ENCODE measurements around the gene NAV3.

Gene NAV3

DNA sequence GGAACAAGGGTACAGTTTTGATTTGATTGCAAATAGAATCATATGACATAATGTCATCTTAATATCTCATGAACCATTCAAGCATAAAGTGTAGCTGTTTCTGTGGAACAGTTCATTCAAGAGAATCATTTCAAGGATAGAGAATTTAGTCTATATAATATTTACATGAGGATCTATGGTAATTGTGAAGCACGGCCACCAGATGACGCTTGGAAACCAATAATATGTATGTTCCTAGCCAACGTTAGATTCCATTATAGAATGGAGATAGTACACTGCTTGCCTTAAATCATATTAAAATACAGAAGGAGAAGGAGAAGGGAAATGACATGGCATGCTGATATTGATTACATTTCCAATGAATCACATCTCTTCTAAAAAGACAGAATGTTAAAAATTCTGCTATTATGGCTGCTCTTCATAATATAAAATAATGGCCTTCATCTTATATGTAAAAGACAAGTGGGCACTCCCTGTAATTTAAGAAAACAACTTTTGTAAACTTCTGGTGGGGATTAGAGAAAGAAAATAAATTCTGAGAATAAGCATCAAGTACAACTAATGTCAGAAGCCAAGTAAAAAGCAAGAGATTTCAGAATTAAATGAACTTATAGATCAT, 351.0 kb downstream of the NAV3 start:
- peaks cover 11% of the 10 kb centered on the region; the same call in 1 of the 2 replicates for H3K4me1 ChIP-seq (ENCODE audit: low read length)
- DNase-seq: peak; percentile 12
- no peak overlapping the region for H3K27ac ChIP-seq (ENCODE audit: low read length)
- H3K27me3 ChIP-seq (replicated peaks; ENCODE audit: insufficient read depth, low read length): no peaks in the 10 kb centered on the region
- no peak for TF ChIP-seq EZH2phosphoT487 (IDR thresholded peaks at IDR 0.05; ENCODE audit: low read length)
- TF ChIP-seq, protein P1, sequence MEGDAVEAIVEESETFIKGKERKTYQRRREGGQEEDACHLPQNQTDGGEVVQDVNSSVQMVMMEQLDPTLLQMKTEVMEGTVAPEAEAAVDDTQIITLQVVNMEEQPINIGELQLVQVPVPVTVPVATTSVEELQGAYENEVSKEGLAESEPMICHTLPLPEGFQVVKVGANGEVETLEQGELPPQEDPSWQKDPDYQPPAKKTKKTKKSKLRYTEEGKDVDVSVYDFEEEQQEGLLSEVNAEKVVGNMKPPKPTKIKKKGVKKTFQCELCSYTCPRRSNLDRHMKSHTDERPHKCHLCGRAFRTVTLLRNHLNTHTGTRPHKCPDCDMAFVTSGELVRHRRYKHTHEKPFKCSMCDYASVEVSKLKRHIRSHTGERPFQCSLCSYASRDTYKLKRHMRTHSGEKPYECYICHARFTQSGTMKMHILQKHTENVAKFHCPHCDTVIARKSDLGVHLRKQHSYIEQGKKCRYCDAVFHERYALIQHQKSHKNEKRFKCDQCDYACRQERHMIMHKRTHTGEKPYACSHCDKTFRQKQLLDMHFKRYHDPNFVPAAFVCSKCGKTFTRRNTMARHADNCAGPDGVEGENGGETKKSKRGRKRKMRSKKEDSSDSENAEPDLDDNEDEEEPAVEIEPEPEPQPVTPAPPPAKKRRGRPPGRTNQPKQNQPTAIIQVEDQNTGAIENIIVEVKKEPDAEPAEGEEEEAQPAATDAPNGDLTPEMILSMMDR (IDR thresholded peaks at IDR 0.05; ENCODE audit: low read length): peak; percentile 53
- no peak for TF ChIP-seq EZH2 (optimal IDR thresholded peaks at IDR 0.05; ENCODE audit: low read depth, low read length)
- 0 out of 2 replicates have a peak, but pooled peaks cover 5% of the 10 kb centered on the region for H3F3A ChIP-seq (ENCODE audit: insufficient read depth, low read length)
- no peaks in the 10 kb centered on the region for H3K79me2 ChIP-seq (ENCODE audit: low read length)
- H3K4me3 ChIP-seq (ENCODE audit: low read length): no peak overlapping the region
- no peak overlapping the region for H3K9ac ChIP-seq (ENCODE audit: low read length)
- no peaks in the 10 kb centered on the region for H3K9me2 ChIP-seq (replicated peaks; ENCODE audit: insufficient read depth, low read length)
- no peaks in the 10 kb centered on the region for H3K9me3 ChIP-seq (replicated peaks; ENCODE audit: insufficient read depth, low read length)
- H3K36me3 ChIP-seq (replicated peaks; ENCODE audit: insufficient read depth, low read length): no peaks in the 10 kb centered on the region
- no peak overlapping the region for H3K4me2 ChIP-seq (ENCODE audit: low read depth, low read length)
- no peaks in the 10 kb centered on the region for H4K20me1 ChIP-seq (ENCODE audit: insufficient read depth, low read length)
- H2AFZ ChIP-seq (ENCODE audit: low read length): no peak overlapping the region

DNA sequence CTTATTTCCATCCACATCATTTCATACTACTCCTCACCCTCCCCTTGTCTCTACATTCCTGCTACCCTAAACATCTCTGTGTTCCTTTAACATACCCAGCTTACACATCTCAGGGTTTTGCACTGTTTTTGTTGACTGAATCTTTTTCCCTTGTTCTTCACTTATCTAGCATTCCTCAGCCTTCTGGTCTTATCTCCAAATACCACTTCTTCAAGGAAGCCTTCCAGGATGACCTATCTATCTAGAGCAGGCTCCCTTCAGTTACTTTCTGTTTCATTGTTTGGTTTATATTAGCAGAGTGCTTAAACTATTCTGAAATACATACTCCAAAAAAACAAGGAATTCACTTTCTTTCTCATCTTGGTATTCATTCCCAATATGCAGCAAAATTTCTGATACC, 353.1 kb downstream of the NAV3 start:
- Histone ChIP-seq H3K4me1 (ENCODE audit: low read length) (peaks cover 6% of the 10 kb centered on the region; the same call in 1 of the 2 replicates), H3K4me2 (ENCODE audit: low read depth, low read length) (peak overlapping the region; percentile 16; the same call in 1 of the 2 replicates), H3K79me2 (ENCODE audit: low read length) (no peaks in the 10 kb centered on the region), H3K27ac (ENCODE audit: low read length) (no peak overlapping the region), H3K4me3 (ENCODE audit: low read length) (no peak overlapping the region), H3K27me3 (replicated peaks; ENCODE audit: insufficient read depth, low read length) (no peaks in the 10 kb centered on the region), H3K9ac (ENCODE audit: low read length) (no peak overlapping the region), H3F3A (ENCODE audit: insufficient read depth, low read length) (no peaks in the 10 kb centered on the region), H3K36me3 (replicated peaks; ENCODE audit: insufficient read depth, low read length) (no peaks in the 10 kb centered on the region), H2AFZ (ENCODE audit: low read length) (no peak overlapping the region), H3K9me2 (replicated peaks; ENCODE audit: insufficient read depth, low read length) (0 out of 2 replicates have a peak, but pooled peaks cover 2% of the 10 kb centered on the region), H3K9me3 (replicated peaks; ENCODE audit: insufficient read depth, low read length) (no peaks in the 10 kb centered on the region), H4K20me1 (ENCODE audit: insufficient read depth, low read length) (no peaks in the 10 kb centered on the region)
- peak; percentile 17 for DNase-seq
- TF ChIP-seq EZH2 (optimal IDR thresholded peaks at IDR 0.05; ENCODE audit: low read depth, low read length): no peak
- TF ChIP-seq, protein P1 (IDR thresholded peaks at IDR 0.05; ENCODE audit: low read length): no peak
- TF ChIP-seq EZH2phosphoT487 (IDR thresholded peaks at IDR 0.05; ENCODE audit: low read length): no peak

DNA sequence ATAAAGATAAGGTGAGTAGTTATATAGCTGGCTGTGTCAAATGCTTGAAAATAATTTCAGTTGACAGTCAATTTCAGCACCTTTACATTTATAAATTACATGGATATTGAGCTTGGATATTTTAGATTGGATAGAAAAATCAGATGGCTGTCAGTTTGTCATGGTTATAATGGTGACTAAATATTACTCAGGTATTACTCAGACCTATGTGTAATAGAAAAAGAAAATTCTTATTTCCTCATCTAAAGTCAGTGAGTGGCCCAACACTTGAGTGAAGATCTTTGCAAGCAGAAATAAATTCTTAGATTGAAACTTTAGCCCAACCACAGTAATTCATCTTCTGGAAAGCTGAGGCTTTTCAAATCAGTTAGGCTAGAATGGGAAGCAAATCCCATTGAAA, 354.4 kb downstream of the NAV3 start:
- no peak overlapping the region for H3K27ac ChIP-seq (ENCODE audit: low read length)
- H3F3A ChIP-seq (ENCODE audit: insufficient read depth, low read length): no peaks in the 10 kb centered on the region
- no peak overlapping the region for H3K9ac ChIP-seq (ENCODE audit: low read length)
- no peak for DNase-seq
- H4K20me1 ChIP-seq (ENCODE audit: insufficient read depth, low read length): no peaks in the 10 kb centered on the region
- H3K4me2 ChIP-seq (ENCODE audit: low read depth, low read length): no peak overlapping the region
- H3K9me2 ChIP-seq (replicated peaks; ENCODE audit: insufficient read depth, low read length): 0 out of 2 replicates have a peak, but pooled peaks cover 2% of the 10 kb centered on the region
- H3K4me3 ChIP-seq (ENCODE audit: low read length): no peak overlapping the region
- no peaks in the 10 kb centered on the region for H3K36me3 ChIP-seq (replicated peaks; ENCODE audit: insufficient read depth, low read length)
- H2AFZ ChIP-seq (ENCODE audit: low read length): no peak overlapping the region
- TF ChIP-seq EZH2phosphoT487 (IDR thresholded peaks at IDR 0.05; ENCODE audit: low read length) (no peak), EZH2 (optimal IDR thresholded peaks at IDR 0.05; ENCODE audit: low read depth, low read length) (no peak)
- TF ChIP-seq, protein P1 (IDR thresholded peaks at IDR 0.05; ENCODE audit: low read length): no peak
- H3K9me3 ChIP-seq (replicated peaks; ENCODE audit: insufficient read depth, low read length): no peaks in the 10 kb centered on the region
- H3K27me3 ChIP-seq (replicated peaks; ENCODE audit: insufficient read depth, low read length): no peaks in the 10 kb centered on the region
- H3K79me2 ChIP-seq (ENCODE audit: low read length): no peaks in the 10 kb centered on the region
- peaks cover 6% of the 10 kb centered on the region; the same call in 1 of the 2 replicates for H3K4me1 ChIP-seq (ENCODE audit: low read length)
